SK-N-MC (cell line): ENCODE measurements around the gene NEDD8.

Source experiments
- EZH2 ChIP-seq: fragments of 200-600 bp; sonication (generic); IDR thresholded peaks from one replicate; pipeline ENCODE4 v1.6.1; 2017; ENCODE audit warnings: antibody characterized with exemption
- FOXP2 ChIP-seq: optimal IDR thresholded peaks from 2 replicates; pipeline ENCODE3; 2011; ENCODE audit warnings: mild to moderate bottlenecking, moderate library complexity; ENCODE audit not compliant: insufficient read depth; ENCODE audit errors: extremely low read length, control extremely low read depth
- POLR2AphosphoS5 ChIP-seq: IDR thresholded peaks from 2 replicates; pipeline ENCODE4 v1.6.1; 2012; ENCODE audit warnings: mild to moderate bottlenecking, low read depth, low read length, borderline replicate concordance

DNA sequence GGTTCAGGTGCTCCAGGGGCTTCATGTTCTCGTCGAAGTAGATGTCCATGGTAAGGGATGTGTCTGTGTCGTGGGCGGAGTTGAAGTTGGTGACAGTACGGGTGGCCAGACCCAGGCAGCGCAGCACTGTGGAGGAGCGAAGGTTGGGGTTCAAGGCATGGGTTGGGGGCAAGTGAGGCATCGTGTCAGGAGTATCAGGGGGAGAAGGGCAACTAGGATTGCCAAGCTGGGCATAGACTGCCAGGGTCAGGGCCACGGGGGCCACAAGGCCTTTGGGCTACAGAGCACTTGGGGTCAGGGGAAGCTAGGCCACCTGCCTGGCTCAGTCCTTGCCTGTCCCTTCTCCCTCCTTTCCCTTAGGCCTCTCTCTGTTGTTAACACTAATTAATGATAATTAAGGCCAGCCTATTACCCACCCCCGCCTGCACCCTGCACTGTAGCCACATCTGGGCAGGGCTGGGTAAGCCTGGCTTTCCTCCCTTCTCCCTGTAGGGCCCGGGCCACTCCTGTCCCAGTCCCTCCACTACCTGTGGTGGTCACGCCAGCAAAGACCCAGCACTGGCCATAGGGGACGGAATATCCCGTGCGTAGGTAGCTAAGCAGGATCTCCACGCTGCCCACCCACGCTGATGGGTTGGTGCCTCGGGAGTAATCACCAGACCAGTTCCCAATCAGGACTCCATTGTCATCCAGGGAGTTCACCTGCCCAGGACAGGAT lies 26.5 kb upstream of the NEDD8 start:
- TF ChIP-seq POLR2AphosphoS5, result no peak
- TF ChIP-seq EZH2, result no peak
- no peak for TF ChIP-seq FOXP2
